GM12878 (cell line): ENCODE measurements around the gene BTBD10. TPM values are rescaled to one million over a fixed set of nuclear protein-coding genes. Genes with fewer than 3 reads are reported as not detected.

Experiments
- ATAC-seq: fragments of 200-7000 bp; cut with Tn5 transposase; 3 replicates; pipeline ENCODE4 v1.9.1; 2020; ENCODE audit warnings: mild to moderate bottlenecking, moderate library complexity
- BruUV-seq: library from RNA; stranded (reverse); fragments of 400-500 nt; replicated peaks from 2 replicates; lab custom pipeline; 2021; lab: Mats Ljungman, UMichigan
- CTCF ChIA-PET: fragments of 300-600 bp; sonication (Branson Sonifier 250); formaldehyde crosslinking; extraction: SDS; loops from one replicate; lab custom pipeline; 2021; ENCODE audit warnings: inconsistent platforms; lab: Yijun Ruan, JAX
- POLR2A ChIA-PET: fragments of 350-600 bp; formaldehyde crosslinking; extraction: SDS; loops from one replicate; lab custom pipeline; 2021; ENCODE audit warnings: inconsistent platforms; lab: Charles Lee
- RAD21 ChIA-PET: fragments of 300-600 bp; sonication (Branson Sonifier 250); formaldehyde crosslinking; loops from one replicate; lab custom pipeline; 2023; ENCODE audit warnings: antibody characterized with exemption; ENCODE audit not compliant: unreplicated experiment; lab: Charles Lee
- SMC1A ChIA-PET: fragments of 300-600 bp; sonication (Branson Sonifier 250); formaldehyde crosslinking; loops from one replicate; lab custom pipeline; 2023; ENCODE audit not compliant: unreplicated experiment, uncharacterized antibody; lab: Charles Lee
- DNase-seq: peaks from one replicate; pipeline ENCODE4 v3.0.0-alpha.2; 2011; ENCODE audit warnings: low read depth, low spot score
- FAIRE-seq: peaks from 3 replicates; lab custom pipeline; 2011; peaks lifted over from hg19 to GRCh38; lab: Jason Lieb, UNC
- H2AFZ ChIP-seq: 2 replicates; pipeline ENCODE4 v1.6.0; 2011; ENCODE audit warnings: low read depth, low read length, control low read depth; ENCODE audit not compliant: control insufficient read depth
- H3K27ac ChIP-seq: 2 replicates; pipeline ENCODE4 v1.5.1; 2011; ENCODE audit warnings: control low read depth; ENCODE audit not compliant: control insufficient read depth, insufficient read depth
- H3K27me3 ChIP-seq, 2 experiments: replicated peaks in 1 of 2; 2 replicates each; pipeline versions ENCODE4 v1.6.0 to v1.6.1; 2011; ENCODE audit warnings: low read length in 1 of 2; ENCODE audit not compliant: control insufficient read depth in 2 of 2, insufficient read depth in 2 of 2
- H3K36me3 ChIP-seq, 2 experiments: 2 replicates each; pipeline ENCODE4 v1.5.1; 2011; ENCODE audit warnings: low read length in 1 of 2; ENCODE audit not compliant: control insufficient read depth in 2 of 2, insufficient read depth in 2 of 2
- H3K4me1 ChIP-seq: 2 replicates; pipeline ENCODE4 v1.6.1; 2011; ENCODE audit warnings: mild to moderate bottlenecking, low read length, moderate library complexity, mixed read lengths; ENCODE audit not compliant: control insufficient read depth, insufficient read depth
- H3K4me2 ChIP-seq: 2 replicates; pipeline ENCODE4 v1.6.0; 2011; ENCODE audit warnings: control low read depth; ENCODE audit not compliant: control insufficient read depth, insufficient read depth
- H3K4me3 ChIP-seq: fragments of 200-600 bp; sonication (generic); 2 replicates; pipeline ENCODE4 v1.5.1; 2016
- H3K79me2 ChIP-seq: 2 replicates; pipeline ENCODE4 v1.6.0; 2011; ENCODE audit warnings: low read length; ENCODE audit not compliant: control insufficient read depth, insufficient read depth
- H3K9ac ChIP-seq: 2 replicates; pipeline ENCODE4 v1.8.0; 2011; ENCODE audit warnings: low read length, control low read depth, mixed read lengths; ENCODE audit not compliant: control insufficient read depth, insufficient read depth
- H3K9me3 ChIP-seq: replicated peaks from 3 replicates; pipeline ENCODE4 v1.5.1; 2011; ENCODE audit warnings: mild to moderate bottlenecking, low read length; ENCODE audit not compliant: control insufficient read depth, insufficient read depth
- H4K20me1 ChIP-seq: 2 replicates; pipeline ENCODE4 v1.6.0; 2011; ENCODE audit not compliant: control insufficient read depth, insufficient read depth
- BCL3 ChIP-seq: IDR thresholded peaks from 2 replicates; pipeline ENCODE4 v1.6.1; 2011; ENCODE audit warnings: borderline replicate concordance, low read depth, mild to moderate bottlenecking, moderate library complexity, low read length; ENCODE audit not compliant: insufficient read depth, poor library complexity, severe bottlenecking
- CHD2 ChIP-seq: IDR thresholded peaks from 2 replicates; pipeline ENCODE4 v1.6.1; 2011; ENCODE audit warnings: low read depth, low read length, improper control_type of control experiment, borderline replicate concordance
- CHD4 ChIP-seq: fragments of 200-600 bp; sonication (generic); IDR thresholded peaks from 2 replicates; pipeline ENCODE4 v1.6.1; 2016; ENCODE audit warnings: mild to moderate bottlenecking
- CREB1 ChIP-seq: IDR thresholded peaks from 2 replicates; pipeline ENCODE4 v1.6.1; 2012; ENCODE audit warnings: low read depth, mild to moderate bottlenecking, inconsistent platforms
- E2F4 ChIP-seq: IDR thresholded peaks from 2 replicates; pipeline ENCODE4 v1.6.1; 2012; ENCODE audit warnings: low read depth, low read length, improper control_type of control experiment
- ELK1 ChIP-seq: IDR thresholded peaks from 2 replicates; pipeline ENCODE4 v1.6.1; 2012; ENCODE audit warnings: low read depth, low read length, improper control_type of control experiment
- GATAD2B ChIP-seq: fragments of 450-650 bp; conservative IDR thresholded peaks from 2 replicates; pipeline ENCODE4 v1.6.1; 2017; ENCODE audit warnings: low read depth, mild to moderate bottlenecking, moderate library complexity
- IKZF2 ChIP-seq, 2 experiments: fragments of 450-650 bp; IDR thresholded peaks; 2 replicates each; pipeline ENCODE4 v1.6.1; 2017; ENCODE audit warnings: mild to moderate bottlenecking in 2 of 2, moderate library complexity in 2 of 2
- NFYA ChIP-seq: IDR thresholded peaks from 2 replicates; pipeline ENCODE4 v1.6.1; 2011; ENCODE audit warnings: low read depth, mild to moderate bottlenecking, low read length, improper control_type of control experiment, borderline replicate concordance
- RAD51 ChIP-seq: fragments of 450-650 bp; IDR thresholded peaks from 2 replicates; pipeline ENCODE4 v1.6.1; 2016; ENCODE audit warnings: moderate library complexity, mild to moderate bottlenecking, inconsistent platforms
- RCOR1 ChIP-seq: conservative IDR thresholded peaks from 2 replicates; pipeline ENCODE4 v1.6.1; 2012; ENCODE audit warnings: low read depth, low read length, improper control_type of control experiment
- SIX5 ChIP-seq: IDR thresholded peaks from 2 replicates; pipeline ENCODE4 v1.6.1; 2011; ENCODE audit warnings: mild to moderate bottlenecking, low read depth, low read length, moderate library complexity; ENCODE audit not compliant: severe bottlenecking
- SMAD1 ChIP-seq: fragments of 450-650 bp; IDR thresholded peaks from 2 replicates; pipeline ENCODE4 v1.6.1; 2018; ENCODE audit warnings: mild to moderate bottlenecking, low read depth; ENCODE audit not compliant: partially characterized antibody
- SUZ12 ChIP-seq: fragments of 200-600 bp; sonication (generic); IDR thresholded peaks from one replicate; pipeline ENCODE4 v1.6.1; 2018; ENCODE audit warnings: antibody characterized with exemption, mild to moderate bottlenecking; ENCODE audit not compliant: unreplicated experiment
- YBX1 ChIP-seq: fragments of 450-650 bp; IDR thresholded peaks from 2 replicates; pipeline ENCODE4 v1.6.1; 2016; ENCODE audit warnings: antibody characterized with exemption
- ZNF274 ChIP-seq: IDR thresholded peaks from one replicate; pipeline ENCODE4 v1.8.0; 2011; ENCODE audit not compliant: insufficient read length, insufficient read depth
- WGBS: methylation state at CpG from one replicate; pipeline ENCODE4 v1.1.6; 2016; ENCODE audit warnings: low lambda C conversion rate; ENCODE audit not compliant: insufficient replicate concordance, insufficient coverage; ENCODE audit errors: missing lambda C conversion rate; 5-methylcytosine and 5-hydroxymethylcytosine counted together
- in situ Hi-C: fragments of 300-500 bp; cut with MboI; formaldehyde crosslinking; loops from 9 replicates; pipeline ENCODE4 v1.14.3; 2018; ENCODE audit warnings: mixed read lengths
- intact Hi-C: fragments of 100-400 bp; cut with micrococcal nuclease; formaldehyde crosslinking; loops from one replicate; pipeline ENCODE4 v1.14.2; 2022; ENCODE audit not compliant: unreplicated experiment
- polyA plus RNA-seq, 11 experiments: library from polyadenylated mRNA; depleted of rRNA in 4 of 11; unstranded in 6 of 11; stranded (reverse) in 5 of 11; fragments of >200 nt; fragmentation: Nextera tagmentation in 4 of 11; fragmentation: Illumina TruSeq in 1 of 11; extraction: Ambion mirVana in 4 of 11; extraction: Trizol in 1 of 11; gene quantifications; 1 replicate in 1 of 11; 2 replicates in 10 of 11; pipeline versions ENCODE4 v1.2.1 to v1.2.3, GENCODE V29; 2011 to 2016; ENCODE audit warnings: inconsistent platforms in 2 of 11, missing spikeins in 2 of 11, low read depth in 1 of 11
- total RNA-seq, 4 experiments: library from RNA; depleted of rRNA in 3 of 4; stranded (reverse); fragments of >200 nt in 3 of 4; fragmentation: Illumina TruSeq in 1 of 4; extraction: Trizol in 1 of 4; gene quantifications; 2 replicates each; pipeline versions ENCODE4 v1.2.1 to v1.2.3, GENCODE V29; 2013 to 2021
- TF ChIP-seq, protein P1 (sequence below): IDR thresholded peaks from 2 replicates; pipeline ENCODE4 v1.6.1; 2012; ENCODE audit warnings: low read depth, low read length, improper control_type of control experiment
- TF ChIP-seq, protein P2 (sequence below): fragments of 150-350 bp; IDR thresholded peaks from 2 replicates; pipeline ENCODE4 v1.6.1; 2014; ENCODE audit warnings: mild to moderate bottlenecking, low read depth, low read length

The BTBD10 gene
- total and polyA plus RNA-seq, 10 of the 15 experiments (the other 5 are each of a cell fraction or from before 2014, with no cell fraction given), result 20.8 to 38.8 (median 26.9) TPM

DNA sequence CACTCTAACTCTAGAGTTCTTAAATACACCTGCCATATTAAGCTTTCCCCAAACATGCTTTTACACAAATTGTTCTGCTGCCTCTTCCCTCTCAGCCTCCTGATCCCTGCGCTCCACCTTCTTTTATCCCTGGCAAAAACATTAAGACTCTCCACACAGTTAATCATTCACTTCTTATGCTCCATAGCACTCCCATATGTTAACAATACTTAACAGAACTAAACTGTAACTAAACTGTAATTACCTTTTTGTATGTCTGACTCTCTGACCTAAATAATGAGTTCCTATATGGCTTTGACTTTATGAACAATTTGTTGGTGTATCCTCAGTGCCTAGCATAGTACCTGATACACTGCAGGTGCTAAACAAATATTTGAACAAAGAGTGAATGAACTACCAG, 71.8 kb downstream of the BTBD10 start (continued):
- TF ChIP-seq IKZF2 (IDR thresholded peaks at IDR 0.05), result no peak

DNA sequence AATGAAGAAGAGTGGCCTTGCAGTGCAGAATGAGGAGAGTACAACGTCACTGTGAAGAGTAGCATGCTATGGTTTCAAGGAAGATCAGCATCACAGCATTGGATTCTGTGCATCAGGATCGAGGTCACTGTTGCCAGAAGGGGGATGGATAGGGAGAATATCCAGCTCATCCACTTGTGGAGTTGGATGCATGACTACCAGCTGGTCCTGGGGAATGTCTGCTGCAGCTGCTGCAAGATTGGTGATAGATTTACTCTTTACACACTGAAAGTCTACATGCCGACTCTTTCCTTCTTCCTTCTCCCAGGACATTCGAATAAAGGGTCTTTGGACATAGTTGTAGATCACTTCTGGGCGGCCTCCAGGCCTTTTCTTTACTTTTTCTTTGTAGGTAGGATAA, 74.3 kb downstream of the BTBD10 start:
- Histone ChIP-seq H3K27me3 (no peaks in the 10 kb centered on the region), H3K36me3 (peaks cover 0 to 5% of the 10 kb centered on the region in 2 experiments; a peak in 3 of 4 replicates)
- no peak for TF ChIP-seq NFYA
- no peak for TF ChIP-seq SMAD1
- TF ChIP-seq BCL3, result no peak
- TF ChIP-seq, protein P1, sequence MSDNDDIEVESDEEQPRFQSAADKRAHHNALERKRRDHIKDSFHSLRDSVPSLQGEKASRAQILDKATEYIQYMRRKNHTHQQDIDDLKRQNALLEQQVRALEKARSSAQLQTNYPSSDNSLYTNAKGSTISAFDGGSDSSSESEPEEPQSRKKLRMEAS, result no peak
- TF ChIP-seq CREB1, result no peak
- TF ChIP-seq RAD51, result no peak
- TF ChIP-seq ELK1, result no peak
- TF ChIP-seq RCOR1, result no peak
- TF ChIP-seq GATAD2B, result no peak
- TF ChIP-seq ZNF274, result no peak
- TF ChIP-seq YBX1, result no peak
- TF ChIP-seq, protein P2, sequence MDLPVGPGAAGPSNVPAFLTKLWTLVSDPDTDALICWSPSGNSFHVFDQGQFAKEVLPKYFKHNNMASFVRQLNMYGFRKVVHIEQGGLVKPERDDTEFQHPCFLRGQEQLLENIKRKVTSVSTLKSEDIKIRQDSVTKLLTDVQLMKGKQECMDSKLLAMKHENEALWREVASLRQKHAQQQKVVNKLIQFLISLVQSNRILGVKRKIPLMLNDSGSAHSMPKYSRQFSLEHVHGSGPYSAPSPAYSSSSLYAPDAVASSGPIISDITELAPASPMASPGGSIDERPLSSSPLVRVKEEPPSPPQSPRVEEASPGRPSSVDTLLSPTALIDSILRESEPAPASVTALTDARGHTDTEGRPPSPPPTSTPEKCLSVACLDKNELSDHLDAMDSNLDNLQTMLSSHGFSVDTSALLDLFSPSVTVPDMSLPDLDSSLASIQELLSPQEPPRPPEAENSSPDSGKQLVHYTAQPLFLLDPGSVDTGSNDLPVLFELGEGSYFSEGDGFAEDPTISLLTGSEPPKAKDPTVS, result no peak
- no peak for TF ChIP-seq E2F4
- no peak for TF ChIP-seq SUZ12
- no peak for TF ChIP-seq CHD2
- TF ChIP-seq CHD4, result no peak
- TF ChIP-seq SIX5, result no peak

More for the DNA sequence above, 74.3 kb downstream of the BTBD10 start:
- CTCF ChIA-PET, result interaction anchor here (2.0 to 7.1 kb wide), 3 partner anchors 10 to 179 kb away, joined by 6 to 44 read pairs (median 36); no protein-coding TSS in a partner anchor
- H2AFZ ChIP-seq, result no peak overlapping the region
- no TSS peak for BruUV-seq
- H3K27ac ChIP-seq, result no peak overlapping the region
- DNase-seq, result no peak
- no peaks in the 10 kb centered on the region for H3K4me1 ChIP-seq
- SMC1A ChIA-PET, result interaction anchor here (1.2 kb wide), 1 partner anchor 137 kb away, joined by 3 read pairs; no protein-coding TSS in a partner anchor
- in situ Hi-C loops, result no loop called here
- intact Hi-C loops, result loop anchor here (5.0 kb wide), 1 partner anchor 426 kb away; no protein-coding TSS in a partner anchor
- ATAC-seq, result no peak
- no peak overlapping the region for H3K4me3 ChIP-seq
- no peak overlapping the region for H3K9ac ChIP-seq
- H3K4me2 ChIP-seq, result no peak overlapping the region
- no peaks in the 10 kb centered on the region for H4K20me1 ChIP-seq
- POLR2A ChIA-PET, result interaction anchor here (0.6 kb wide), 1 partner anchor 179 kb away, joined by 3 read pairs; no protein-coding TSS in a partner anchor
- 97% methylated on average over 5 of the region's 5 CpGs for whole genome bisulfite sequencing
- no peak for FAIRE-seq
- H3K79me2 ChIP-seq, result no peaks in the 10 kb centered on the region
- RAD21 ChIA-PET, result interaction anchor here (0.6 kb wide), 1 partner anchor 26 kb away, joined by 3 read pairs; no protein-coding TSS in a partner anchor
- no peaks in the 10 kb centered on the region for H3K9me3 ChIP-seq
